Heart right ventricle (tissue), 16 donors: ENCODE measurements around the gene TMEM63C. TPM values are rescaled to one million over a fixed set of nuclear protein-coding genes. Genes with fewer than 3 reads are reported as not detected.
A peak's percentile ranks its signal among the peaks of the same experiment; 100 is the strongest.

Experiments
- ATAC-seq, 8 donors: fragments of 200-7000 bp; cut with Tn5 transposase; one replicate each; pipeline ENCODE4 v1.9.1; 2020; ENCODE audit warnings: mild to moderate bottlenecking in 8 of 8, moderate library complexity in 8 of 8, moderate number of reproducible peaks in 1 of 8
- DNase-seq, 2 donors: peaks; one replicate each; pipeline ENCODE4 v3.0.0-alpha.2; 2020
- H3K27ac ChIP-seq, 10 donors: fragments of 200-600 bp; sonication (generic) in 2 of 10; one replicate each; pipeline versions ENCODE4 v1.5.0 to v1.8.0; 2020 to 2022; ENCODE audit warnings: mild to moderate bottlenecking in 3 of 10
- H3K27me3 ChIP-seq, 7 donors: fragments of 200-600 bp; one replicate each; pipeline ENCODE4 v1.8.0; 2021 to 2022; ENCODE audit warnings: mild to moderate bottlenecking in 2 of 7
- H3K36me3 ChIP-seq, 9 donors: fragments of 200-600 bp; sonication (generic) in 1 of 9; one replicate each; pipeline versions ENCODE4 v1.5.0 to v1.8.0; 2020 to 2022; ENCODE audit warnings: mild to moderate bottlenecking in 2 of 9
- H3K4me1 ChIP-seq, 9 donors: fragments of 200-600 bp; sonication (generic) in 1 of 9; one replicate each; pipeline versions ENCODE4 v1.5.0 to v1.8.0; 2020 to 2022; ENCODE audit warnings: mild to moderate bottlenecking in 4 of 9
- H3K4me3 ChIP-seq, 10 donors: fragments of 200-600 bp; sonication (generic) in 2 of 10; one replicate each; pipeline versions ENCODE4 v1.5.0 to v1.8.0; 2020 to 2022; ENCODE audit warnings: mild to moderate bottlenecking in 7 of 10, moderate library complexity in 2 of 10
- H3K9me3 ChIP-seq, 11 donors: fragments of 200-600 bp in 10 of 11; sonication (generic) in 2 of 11; one replicate each; pipeline versions ENCODE4 v1.5.0 to v1.8.0; 2013 to 2022; ENCODE audit warnings: mild to moderate bottlenecking in 2 of 11, control low read depth in 1 of 11, moderate library complexity in 1 of 11
- WGBS, 2 donors: extraction: QIAGEN DNeasy Blood & Tissue Kit; methylation state at CpG; one replicate each; pipeline ENCODE4 v1.1.7; 2013; ENCODE audit warnings: inconsistent platforms in 1 of 2; 5-methylcytosine and 5-hydroxymethylcytosine counted together
- intact Hi-C, 10 donors: fragments of 100-400 bp; cut with DNase I; formaldehyde crosslinking; loops; one replicate each; pipeline versions ENCODE4 v1.11.1 to v1.14.2; 2022
- polyA plus RNA-seq, 2 donors: library from polyadenylated mRNA; stranded (reverse); fragments of 200-250 nt; gene quantifications; one replicate each; pipeline ENCODE4 v1.2.3, GENCODE V29; 2013
- total RNA-seq, 10 donors: library from RNA; stranded (reverse); fragmentation: NEBNext Ultra II Directional in 3 of 10; extraction: Animal tissue kit (Norgen Biotek cat#: 25700) in 3 of 10; gene quantifications; one replicate each; pipeline versions ENCODE4 v1.2.1 to v1.2.4, GENCODE V29; 2021 to 2023
- TF ChIP-seq, protein P1 (sequence below), 9 donors: fragments of 200-600 bp; sonication (generic) in 2 of 9; IDR thresholded peaks; one replicate each; pipeline versions ENCODE4 v1.5.0 to v1.8.0; 2021 to 2022; ENCODE audit warnings: antibody characterized with exemption in 9 of 9, mild to moderate bottlenecking in 5 of 9, moderate library complexity in 1 of 9
- donor health status: Arrhythmogenic right ventricular cardiomyopathy.
- donor health status: ischemic (EF 13 %, LVEDD 7.1; RV severe dilation, severe dysfunction).
- donor health status: healthy with polysubstance abuse.
- donor health status: DM: no; HTN: yes; CAD: no.
- donor health status: DM: no; HTN: no; CAD: no.
- donor health status: ischemic (EF 25% LVEDD 6.9; RV normal size, moderate dysfunction).
- donor health status: ischemic (EF 25% LVEDD 5.7; RV mildly dilated, moderate dysfunction).
- donor health status: healthy.
- donor health status: DM: yes; HTN: yes; CAD: no.
- donor health status: Ischemic cardiomyopathy.
- donor health status: ischemic (EF 35%, LVEDD 5.7; RV mildly dilated, moderate dysfunction).
- donor health status: nonischemic (EF 11% LVEDD 7.7; RV severe dilation, severe dysfunction).
- donor health status: DM: yes; HTN: yes; CAD: no.
- donor health status: PGD.
- donor health status: ischemic (EF 29% LVEDD 5.4; RV normal size, mild dysfunction).
- donor health status: nonischemic (EF 23%, LVEDD 6.1; RV moderate dilation, normal function).

The TMEM63C gene
- total and polyA plus RNA-seq, 12 donors, result under 0.01 to 7.2 (median 0.53) TPM

DNA sequence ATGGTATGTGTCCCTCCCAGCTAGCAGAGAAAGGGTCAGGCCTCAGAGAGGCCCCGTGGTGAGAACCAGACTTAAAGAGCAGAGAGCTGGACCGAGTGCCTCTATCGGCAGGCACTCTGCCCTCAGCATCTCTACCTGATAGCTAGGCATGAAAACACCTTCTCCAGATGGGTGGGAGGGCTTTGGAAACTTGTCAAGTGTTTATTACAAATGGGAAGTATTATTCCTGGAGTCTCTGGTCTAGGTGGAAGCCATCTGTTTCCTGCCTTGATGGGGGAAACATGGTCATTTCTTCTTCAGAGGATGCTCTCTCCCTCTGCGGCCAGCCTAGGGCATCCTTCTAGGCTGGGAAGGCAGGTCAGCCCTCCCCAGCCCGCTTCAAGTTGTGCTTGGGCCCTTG is 2.3 kb downstream of the TMEM63C start:
- Histone ChIP-seq H3K4me1 (peaks cover 0 to 15% (median 11%) of the 10 kb centered on the region in 9 donors), H3K27ac (no peak overlapping the region), H3K36me3 (no peaks in the 10 kb centered on the region), H3K4me3 (no peak overlapping the region), H3K9me3 (no peaks in the 10 kb centered on the region), H3K27me3 (peaks cover 6 to 66% (median 44%) of the 10 kb centered on the region in 7 donors)
- no peak for DNase-seq
- intact Hi-C loops, result no loop called here
- TF ChIP-seq, protein P1, sequence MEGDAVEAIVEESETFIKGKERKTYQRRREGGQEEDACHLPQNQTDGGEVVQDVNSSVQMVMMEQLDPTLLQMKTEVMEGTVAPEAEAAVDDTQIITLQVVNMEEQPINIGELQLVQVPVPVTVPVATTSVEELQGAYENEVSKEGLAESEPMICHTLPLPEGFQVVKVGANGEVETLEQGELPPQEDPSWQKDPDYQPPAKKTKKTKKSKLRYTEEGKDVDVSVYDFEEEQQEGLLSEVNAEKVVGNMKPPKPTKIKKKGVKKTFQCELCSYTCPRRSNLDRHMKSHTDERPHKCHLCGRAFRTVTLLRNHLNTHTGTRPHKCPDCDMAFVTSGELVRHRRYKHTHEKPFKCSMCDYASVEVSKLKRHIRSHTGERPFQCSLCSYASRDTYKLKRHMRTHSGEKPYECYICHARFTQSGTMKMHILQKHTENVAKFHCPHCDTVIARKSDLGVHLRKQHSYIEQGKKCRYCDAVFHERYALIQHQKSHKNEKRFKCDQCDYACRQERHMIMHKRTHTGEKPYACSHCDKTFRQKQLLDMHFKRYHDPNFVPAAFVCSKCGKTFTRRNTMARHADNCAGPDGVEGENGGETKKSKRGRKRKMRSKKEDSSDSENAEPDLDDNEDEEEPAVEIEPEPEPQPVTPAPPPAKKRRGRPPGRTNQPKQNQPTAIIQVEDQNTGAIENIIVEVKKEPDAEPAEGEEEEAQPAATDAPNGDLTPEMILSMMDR (IDR thresholded peaks at IDR 0.05), result no peak
- 58 to 60% methylated on average over 5 of the region's 5 CpGs for WGBS, 2 donors
- no peak for ATAC-seq

DNA sequence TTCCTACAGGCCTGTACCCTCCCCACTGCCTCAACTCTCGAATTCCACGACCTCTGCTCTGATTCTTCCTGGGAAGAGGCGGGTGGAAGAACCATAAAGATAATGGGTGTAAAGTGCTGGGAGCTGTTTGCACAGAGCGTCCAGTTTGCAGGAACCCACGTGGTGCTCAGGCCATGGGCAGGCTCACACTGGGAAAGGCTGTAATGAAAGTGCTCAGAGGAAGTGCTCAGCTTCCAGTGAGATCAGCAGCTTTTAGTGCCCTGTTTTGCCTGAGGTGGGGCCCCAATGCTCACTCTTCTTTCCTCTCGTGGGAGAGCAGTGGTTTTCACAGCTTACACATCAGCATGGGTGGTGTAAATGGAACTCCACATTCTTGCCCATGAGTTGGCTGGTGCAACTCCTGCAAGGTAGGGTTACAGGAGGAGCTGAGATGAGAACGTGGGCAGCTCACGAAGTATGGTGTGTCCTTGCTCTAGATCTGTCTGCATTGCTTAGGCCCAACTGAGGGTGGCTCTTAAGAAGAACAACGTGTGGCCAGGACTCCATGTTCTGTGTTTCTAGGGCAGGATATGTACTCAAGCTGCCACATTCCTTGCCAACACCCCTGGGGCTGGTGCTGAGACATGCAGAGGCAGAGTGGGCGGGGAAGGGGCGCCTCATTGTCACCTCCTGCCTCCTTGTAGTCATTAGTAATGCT is 2.9 kb downstream of the TMEM63C start:
- H3K4me3 ChIP-seq, result no peak overlapping the region
- no peak overlapping the region for H3K27ac ChIP-seq
- H3K4me1 ChIP-seq, result peaks cover 0 to 15% (median 11%) of the 10 kb centered on the region in 9 donors
- no peaks in the 10 kb centered on the region for H3K9me3 ChIP-seq
- intact Hi-C loops, result no loop called here
- 61% methylated on average over 11 of the region's 11 CpGs for WGBS, 2 donors
- H3K27me3 ChIP-seq, result peaks cover 6 to 62% (median 44%) of the 10 kb centered on the region in 7 donors
- DNase-seq (no peak), ATAC-seq (no peak)
- TF ChIP-seq, protein P1 (IDR thresholded peaks at IDR 0.05), result no peak
- no peaks in the 10 kb centered on the region for H3K36me3 ChIP-seq

DNA sequence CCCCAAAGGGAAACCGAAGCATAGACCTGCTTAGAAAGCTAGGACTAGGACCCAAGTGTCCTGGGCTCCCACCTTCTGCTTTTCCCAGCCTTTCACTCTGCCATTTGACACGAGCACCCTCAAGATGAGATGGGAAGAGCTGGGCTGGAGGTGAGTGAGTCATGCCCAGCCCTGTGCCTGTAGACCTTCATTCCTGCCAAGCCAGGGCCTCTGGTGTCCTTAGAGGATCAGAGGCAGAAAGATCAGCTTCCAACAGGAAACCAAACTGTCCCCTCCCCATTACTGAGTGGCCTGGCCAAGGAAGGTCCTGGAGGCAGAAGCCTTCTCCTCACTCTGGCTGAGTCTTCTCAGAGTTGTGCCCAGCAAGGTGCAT is 3.5 kb downstream of the TMEM63C start:
- intact Hi-C loops, result no loop called here
- no peaks in the 10 kb centered on the region for H3K9me3 ChIP-seq
- DNase-seq (no peak), ATAC-seq (no peak)
- peaks cover 0 to 15% (median 11%) of the 10 kb centered on the region in 9 donors for H3K4me1 ChIP-seq
- TF ChIP-seq, protein P1 (IDR thresholded peaks at IDR 0.05), result no peak
- no peak overlapping the region for H3K4me3 ChIP-seq
- no peaks in the 10 kb centered on the region for H3K36me3 ChIP-seq
- WGBS, 2 donors, result 67 to 77% methylated on average over 2 of the region's 2 CpGs
- H3K27me3 ChIP-seq, result peaks cover 6 to 59% (median 44%) of the 10 kb centered on the region in 7 donors
- H3K27ac ChIP-seq, result no peak overlapping the region

DNA sequence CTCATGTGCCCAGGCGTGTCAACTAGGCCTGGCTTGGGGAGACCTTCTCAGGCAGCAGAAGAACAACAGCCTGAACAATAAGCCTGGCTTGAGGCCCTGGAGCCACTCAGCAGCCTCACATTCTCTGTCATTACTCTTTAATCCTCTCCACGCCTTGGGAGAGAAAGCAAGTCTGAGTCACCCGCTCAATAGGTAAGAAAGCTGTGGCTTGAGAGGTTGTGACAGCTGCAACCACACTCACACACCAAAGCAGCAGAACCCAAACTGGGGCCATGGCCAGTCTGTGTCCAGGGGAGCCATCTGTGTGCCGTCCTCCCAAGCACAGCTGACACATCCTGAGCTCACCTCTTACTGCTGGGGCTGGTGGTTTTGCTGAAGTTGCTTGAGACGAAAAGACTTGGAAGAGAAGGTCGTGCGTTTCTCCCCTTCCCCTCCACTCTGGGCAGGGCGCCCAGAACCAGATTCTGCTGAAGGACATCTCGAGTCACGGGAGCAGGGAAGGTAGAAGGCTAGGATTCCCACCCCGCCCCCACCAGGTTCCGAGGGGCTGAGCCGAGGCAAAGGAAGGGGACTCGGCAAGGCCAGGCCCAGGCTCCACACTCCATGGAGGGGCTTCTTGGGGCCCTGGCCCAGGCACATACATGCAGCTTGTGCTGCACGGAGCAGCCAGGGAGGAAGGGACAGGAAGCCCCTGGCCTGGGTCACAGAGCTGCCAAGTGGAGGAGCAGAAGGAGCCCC is 5.5 kb downstream of the TMEM63C start:
- H3K4me1 ChIP-seq, result peaks cover 0 to 7% (median 4%) of the 10 kb centered on the region in 9 donors
- no peaks in the 10 kb centered on the region for H3K9me3 ChIP-seq
- 22 to 33% methylated on average over 15 of the region's 15 CpGs for WGBS, 2 donors
- TF ChIP-seq, protein P1 (IDR thresholded peaks at IDR 0.05), result no peak
- intact Hi-C loops, result no loop called here
- H3K4me3 ChIP-seq, result no peak overlapping the region
- H3K27ac ChIP-seq, result no peak overlapping the region
- ATAC-seq (peak in 4 of 8 donors; percentile 27 to 57 (median 39)), DNase-seq (no peak)
- H3K36me3 ChIP-seq, result no peaks in the 10 kb centered on the region
- peaks cover 4 to 40% (median 27%) of the 10 kb centered on the region in 7 donors for H3K27me3 ChIP-seq
